ENCODE results near the gene FREM3. TPM values are rescaled to one million over a fixed set of nuclear protein-coding genes. Genes with fewer than 3 reads are reported as not detected.
"Not testable (repeated sequence)": the region's sequence is repeated elsewhere in the genome, so short reads cannot be mapped to it uniquely, and the experiment has no call there.

FREM3 gene
- total RNA-seq, 1 donor from 2014 or later, result under 0.01 TPM

GRCh38 chr4:143597276-143597675 is 103.2 kb downstream of the FREM3 start:
- DNase-seq (ENCODE audit: low spot score in 2 of 2) (no peak), FAIRE-seq (no peak)

- no peak for DNase-seq (ENCODE audit: low spot score in 2 of 2)
- FAIRE-seq, result no peak
Measured at GRCh38 chr4:143587703-143588102, 112.8 kb downstream of the FREM3 start.

GRCh38 chr4:143586080-143586479 is 114.4 kb downstream of the FREM3 start:
- no peak for DNase-seq (ENCODE audit: low spot score in 2 of 2)
- FAIRE-seq, result no peak

- FAIRE-seq (no peak), DNase-seq (ENCODE audit: low spot score in 2 of 2) (no peak)
Measured at GRCh38 chr4:143585548-143585947, 114.9 kb downstream of the FREM3 start.

GRCh38 chr4:143581331-143581946 is 119.0 kb downstream of the FREM3 start:
- no peak for DNase-seq (ENCODE audit: low spot score in 2 of 2)
- no peak for FAIRE-seq

- no peak for DNase-seq (ENCODE audit: low spot score in 2 of 2)
- FAIRE-seq, result no peak
Measured at GRCh38 chr4:143575331-143575730, 125.1 kb downstream of the FREM3 start.

GRCh38 chr4:143564472-143564871 is 136.0 kb downstream of the FREM3 start:
- FAIRE-seq, result no peak

GRCh38 chr4:143559757-143560147 is 140.7 kb downstream of the FREM3 start:
- no peak for DNase-seq (ENCODE audit: low spot score in 2 of 2)
- FAIRE-seq, result no peak

More at GRCh38 chr4:143564472-143564871, 136.0 kb downstream of the FREM3 start:
- DNase-seq (ENCODE audit: low spot score in 2 of 2), result no peak

GRCh38 chr4:143558823-143559756 is 141.4 kb downstream of the FREM3 start:
- no peak for FAIRE-seq
- DNase-seq (ENCODE audit: low spot score in 2 of 2), result peak; percentile 35 to 46

GRCh38 chr4:143558286-143558685 is 142.2 kb downstream of the FREM3 start:
- FAIRE-seq, result no peak
- DNase-seq (ENCODE audit: low spot score in 2 of 2), result no peak

GRCh38 chr4:143555676-143556075 is 144.8 kb downstream of the FREM3 start:
- FAIRE-seq (no peak), DNase-seq (ENCODE audit: low spot score in 2 of 2) (no peak)

- FAIRE-seq, result no peak
- no peak for DNase-seq (ENCODE audit: low spot score in 2 of 2)
Measured at GRCh38 chr4:143554728-143555597, 145.5 kb downstream of the FREM3 start.

GRCh38 chr4:143549928-143550327 is 150.5 kb downstream of the FREM3 start:
- FAIRE-seq, result no peak

GRCh38 chr4:143539670-143540023 is 160.8 kb downstream of the FREM3 start:
- DNase-seq (ENCODE audit: low spot score in 2 of 2) (no peak), FAIRE-seq (no peak)

More at GRCh38 chr4:143549928-143550327, 150.5 kb downstream of the FREM3 start:
- DNase-seq (ENCODE audit: low spot score in 2 of 2), result no peak

GRCh38 chr4:143538979-143539669 is 161.4 kb downstream of the FREM3 start:
- FAIRE-seq (no peak), DNase-seq (ENCODE audit: low spot score in 2 of 2) (no peak)

GRCh38 chr4:143531788-143532491 is 168.5 kb downstream of the FREM3 start:
- FAIRE-seq, result no peak

GRCh38 chr4:143531380-143531779 is 169.1 kb downstream of the FREM3 start:
- FAIRE-seq, result no peak

More at GRCh38 chr4:143531788-143532491, 168.5 kb downstream of the FREM3 start:
- DNase-seq (ENCODE audit: low spot score in 2 of 2), result no peak

GRCh38 chr4:143528046-143528445 is 172.4 kb downstream of the FREM3 start:
- DNase-seq (ENCODE audit: low spot score in 2 of 2); FAIRE-seq: not testable (repeated sequence)

More at GRCh38 chr4:143531380-143531779, 169.1 kb downstream of the FREM3 start:
- DNase-seq (ENCODE audit: low spot score in 2 of 2), result no peak

All from frontal cortex (tissue), 4 donors.